Measurements from ENCODE around the gene SLC25A40. TPM values are rescaled to one million over a fixed set of nuclear protein-coding genes. Genes with fewer than 3 reads are reported as not detected.
A peak's percentile ranks its signal among the peaks of the same experiment; 100 is the strongest.

SLC25A40 gene
- total RNA-seq, 1 experiment from 2014 or later: 43.7 TPM

GRCh38 chr7:87878208-87878735 lies 2.1 kb upstream of the SLC25A40 start:
- Histone ChIP-seq H3K9me3 (ENCODE audit: control insufficient read depth, insufficient read depth, low read depth, low read length) (no peaks in the 10 kb centered on the region), H3K4me3 (ENCODE audit: low read depth in 2 of 2, low read length in 2 of 2) (peak overlapping the region; percentile 64 to 93; a peak in 3 of 4 replicates), H3K4me1 (ENCODE audit: control insufficient read depth, insufficient read depth, low read length) (peaks cover 19% of the 10 kb centered on the region), H3K27me3 (ENCODE audit: control insufficient read depth, insufficient read depth, low read length) (no peaks in the 10 kb centered on the region), H3K27ac (ENCODE audit: low read length) (peak overlapping the region; percentile 94), H3K36me3 (ENCODE audit: control insufficient read depth, insufficient read depth, low read length) (peaks cover 12% of the 10 kb centered on the region)
- DNase-seq (ENCODE audit: low read depth, low spot score) (no peak), ATAC-seq (no peak)
- TF ChIP-seq REST (IDR thresholded peaks at IDR 0.05; ENCODE audit: insufficient read depth in 1 of 2, low read depth in 2 of 2, low read length in 1 of 2): no peak
- TF ChIP-seq TCF7L2 (IDR thresholded peaks at IDR 0.05; ENCODE audit: low read depth, low read length): no peak
- TF ChIP-seq SIN3A (IDR thresholded peaks at IDR 0.05; ENCODE audit: borderline replicate concordance, insufficient read depth, low read depth, low read length): no peak
- TF ChIP-seq POLR2AphosphoS5 (IDR thresholded peaks at IDR 0.05; ENCODE audit: low read depth, low read length): no peak
- TF ChIP-seq CTCF (IDR thresholded peaks at IDR 0.05): no peak
- BruUV-seq (replicated peaks): no TSS peak
- intact Hi-C loops (cut with micrococcal nuclease; ENCODE audit: unreplicated experiment) (loop anchor here (5.0 kb wide), 1 partner anchor 251 kb away; the partner anchor contains the start of gene RUNDC3B), in situ Hi-C loops (cut with HindIII; ENCODE audit: low pct_unique_long_range_greater_than_20kb, low sequenced_read_pairs) (no loop called here)
- ChIA-PET POLR2A (interaction anchor here (0.6 kb wide), 1 partner anchor 533 kb away, joined by 3 read pairs; no protein-coding TSS in a partner anchor), CTCF (no interaction called here)

GRCh38 chr7:87877366-87878040 lies 1.3 kb upstream of the SLC25A40 start:
- ChIA-PET POLR2A (no interaction called here), CTCF (no interaction called here)
- ATAC-seq (no peak), DNase-seq (ENCODE audit: low read depth, low spot score) (no peak)
- in situ Hi-C loops (cut with HindIII; ENCODE audit: low pct_unique_long_range_greater_than_20kb, low sequenced_read_pairs) (no loop called here), intact Hi-C loops (cut with micrococcal nuclease; ENCODE audit: unreplicated experiment) (loop anchor here (5.0 kb wide), 1 partner anchor 250 kb away; the partner anchor contains the start of gene RUNDC3B)
- Histone ChIP-seq H3K27ac (ENCODE audit: low read length) (peak overlapping the region; percentile 94), H3K27me3 (ENCODE audit: control insufficient read depth, insufficient read depth, low read length) (no peaks in the 10 kb centered on the region), H3K4me1 (ENCODE audit: control insufficient read depth, insufficient read depth, low read length) (peaks cover 19% of the 10 kb centered on the region), H3K9me3 (ENCODE audit: control insufficient read depth, insufficient read depth, low read depth, low read length) (no peaks in the 10 kb centered on the region), H3K36me3 (ENCODE audit: control insufficient read depth, insufficient read depth, low read length) (peaks cover 12% of the 10 kb centered on the region), H3K4me3 (ENCODE audit: low read depth in 2 of 2, low read length in 2 of 2) (peak overlapping the region; percentile 64 to 93)
- TF ChIP-seq SIN3A (IDR thresholded peaks at IDR 0.05; ENCODE audit: borderline replicate concordance, insufficient read depth, low read depth, low read length) (no peak), REST (IDR thresholded peaks at IDR 0.05; ENCODE audit: insufficient read depth in 1 of 2, low read depth in 2 of 2, low read length in 1 of 2) (no peak), POLR2AphosphoS5 (IDR thresholded peaks at IDR 0.05; ENCODE audit: low read depth, low read length) (no peak), TCF7L2 (IDR thresholded peaks at IDR 0.05; ENCODE audit: low read depth, low read length) (no peak)
- TSS peak; percentile 71 for BruUV-seq (replicated peaks)
